Left ventricle myocardium inferior (tissue), 1 donor: ENCODE measurements around the gene B3GNT8. TPM values are rescaled to one million over a fixed set of nuclear protein-coding genes. Genes with fewer than 3 reads are reported as not detected.
"Not testable (repeated sequence)": the region's sequence is repeated elsewhere in the genome, so short reads cannot be mapped to it uniquely, and the experiment has no call there.

Experiments
- DNase-seq: peaks from one replicate; pipeline ENCODE4 v3.0.0-alpha.2; 2020
- H3K27ac ChIP-seq: fragments of 200-600 bp; replicated peaks from 2 replicates; pipeline ENCODE4 v1.8.0; 2021
- H3K27me3 ChIP-seq: fragments of 200-600 bp; 2 replicates; pipeline ENCODE4 v1.8.0; 2021; ENCODE audit warnings: low read depth
- H3K36me3 ChIP-seq: fragments of 200-600 bp; 2 replicates; pipeline ENCODE4 v1.8.0; 2021
- H3K4me1 ChIP-seq: fragments of 200-600 bp; 2 replicates; pipeline ENCODE4 v1.8.0; 2021
- H3K4me3 ChIP-seq: fragments of 200-600 bp; 2 replicates; pipeline ENCODE4 v1.8.0; 2021; ENCODE audit warnings: mild to moderate bottlenecking, moderate library complexity
- H3K9me3 ChIP-seq: fragments of 200-600 bp; replicated peaks from 2 replicates; pipeline ENCODE4 v1.8.0; 2021
- intact Hi-C: fragments of 100-400 bp; cut with micrococcal nuclease; formaldehyde crosslinking; loops from one replicate; pipeline ENCODE4 v1.11.0; 2022
- total RNA-seq: library from RNA; stranded (reverse); fragmentation: NEBNext Ultra II Directional; extraction: Animal tissue kit (Norgen Biotek cat#: 25700); gene quantifications from one replicate; pipeline ENCODE4 v1.2.1, GENCODE V29; 2021
- TF ChIP-seq, protein P1 (sequence below): fragments of 200-600 bp; IDR thresholded peaks from 2 replicates; pipeline ENCODE4 v1.8.0; 2021; ENCODE audit warnings: antibody characterized with exemption, mild to moderate bottlenecking, borderline replicate concordance
- donor health status: DM: no; HTN: yes; CAD: no; lungs with severe emphysema.

B3GNT8 gene
- total RNA-seq, 1 donor from 2014 or later, result 10.3 TPM

DNA sequence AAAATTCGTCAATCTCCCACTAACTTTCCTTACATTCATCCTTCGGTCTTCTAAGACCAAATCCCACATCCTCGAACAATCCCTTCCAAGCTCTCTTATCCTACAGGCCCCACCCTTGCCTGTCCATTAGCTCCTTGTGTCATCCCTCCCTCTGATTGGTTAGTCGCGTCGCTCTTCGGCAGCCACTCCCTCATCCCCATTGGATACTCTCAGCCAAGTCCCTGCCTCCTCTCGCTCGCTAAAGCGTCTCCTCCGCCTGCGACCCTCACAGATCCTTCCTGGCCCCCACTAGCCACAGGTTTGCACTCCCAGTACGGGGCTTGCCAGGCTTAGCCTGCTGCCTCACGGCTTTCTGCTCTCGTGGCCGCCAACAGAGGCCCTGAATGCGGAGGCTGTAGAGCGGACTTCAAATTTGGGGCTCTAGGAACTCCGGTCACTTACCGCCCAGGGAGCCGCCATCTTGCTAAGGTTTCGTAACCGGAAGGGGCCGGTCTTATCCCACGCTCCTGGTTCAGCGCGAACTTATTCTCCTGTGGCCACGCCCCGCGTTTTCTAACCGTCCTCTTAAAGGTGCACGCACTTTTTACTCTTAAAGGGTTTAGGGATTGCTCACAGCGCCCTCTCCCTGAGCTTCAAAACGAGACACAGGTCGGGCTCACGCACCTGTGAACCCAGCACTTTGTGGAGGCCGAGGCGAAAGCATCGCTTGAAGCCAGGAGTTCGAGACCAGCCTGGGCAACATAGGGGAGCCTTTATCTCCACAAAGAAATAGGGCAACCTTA lies 12.5 kb upstream of the B3GNT8 start, which contains the start of gene DMAC2:
TSS of gene DMAC2 (minus strand) at position 472 of the 782 bp plus-strand sequence. CDS start at position 459, 13 bp downstream.
- intact Hi-C loops, result no loop called here
- Histone ChIP-seq H3K4me3 (peak within 1 kb of the TSS; percentile 83), H3K36me3 (peaks cover 36% of the 10 kb centered on the region), H3K4me1 (peaks cover 30% of the 10 kb centered on the region), H3K27me3 (no peaks in the 10 kb centered on the region), H3K9me3 (no peaks in the 10 kb centered on the region), H3K27ac (peak within 1 kb of the TSS; percentile 98)
- DNase-seq, result peak; percentile 98
- TF ChIP-seq, protein P1, sequence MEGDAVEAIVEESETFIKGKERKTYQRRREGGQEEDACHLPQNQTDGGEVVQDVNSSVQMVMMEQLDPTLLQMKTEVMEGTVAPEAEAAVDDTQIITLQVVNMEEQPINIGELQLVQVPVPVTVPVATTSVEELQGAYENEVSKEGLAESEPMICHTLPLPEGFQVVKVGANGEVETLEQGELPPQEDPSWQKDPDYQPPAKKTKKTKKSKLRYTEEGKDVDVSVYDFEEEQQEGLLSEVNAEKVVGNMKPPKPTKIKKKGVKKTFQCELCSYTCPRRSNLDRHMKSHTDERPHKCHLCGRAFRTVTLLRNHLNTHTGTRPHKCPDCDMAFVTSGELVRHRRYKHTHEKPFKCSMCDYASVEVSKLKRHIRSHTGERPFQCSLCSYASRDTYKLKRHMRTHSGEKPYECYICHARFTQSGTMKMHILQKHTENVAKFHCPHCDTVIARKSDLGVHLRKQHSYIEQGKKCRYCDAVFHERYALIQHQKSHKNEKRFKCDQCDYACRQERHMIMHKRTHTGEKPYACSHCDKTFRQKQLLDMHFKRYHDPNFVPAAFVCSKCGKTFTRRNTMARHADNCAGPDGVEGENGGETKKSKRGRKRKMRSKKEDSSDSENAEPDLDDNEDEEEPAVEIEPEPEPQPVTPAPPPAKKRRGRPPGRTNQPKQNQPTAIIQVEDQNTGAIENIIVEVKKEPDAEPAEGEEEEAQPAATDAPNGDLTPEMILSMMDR, result peak; percentile 65

DNA sequence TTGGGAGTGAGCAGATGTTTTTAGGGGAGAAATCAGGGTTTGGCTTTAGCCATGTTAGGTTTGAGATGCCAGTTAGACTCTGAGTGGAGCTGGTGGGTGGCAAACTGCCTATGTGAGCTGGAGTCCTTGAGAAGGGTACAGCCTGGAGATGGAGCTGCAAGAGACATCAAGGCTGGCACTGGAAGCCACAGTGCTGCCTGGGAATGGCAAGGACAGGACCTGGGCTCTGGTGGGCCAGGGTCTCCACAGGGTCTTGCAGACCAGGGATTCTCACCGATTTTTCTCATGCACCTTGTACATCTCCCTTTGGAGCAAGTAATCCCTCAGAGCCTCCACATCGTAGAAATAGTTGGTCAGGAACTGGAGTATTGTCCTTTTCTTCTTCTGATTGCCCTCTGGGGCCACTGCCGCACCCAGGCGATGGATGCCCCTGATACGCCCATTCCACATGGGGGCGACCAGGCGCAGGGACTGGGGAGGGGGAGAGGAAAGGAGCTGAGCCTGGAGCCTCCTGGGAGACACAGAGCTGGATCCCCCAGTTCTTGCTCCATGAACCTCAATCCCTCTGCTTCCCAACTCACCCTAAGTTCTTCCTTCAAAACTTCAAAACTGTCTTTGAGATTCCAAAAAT lies 10.9 kb upstream of the B3GNT8 start:
- Histone ChIP-seq H3K36me3 (peaks cover 47% of the 10 kb centered on the region), H3K27me3 (no peaks in the 10 kb centered on the region), H3K4me3 (no peak overlapping the region), H3K27ac (no peak overlapping the region), H3K9me3 (no peaks in the 10 kb centered on the region), H3K4me1 (peaks cover 31% of the 10 kb centered on the region)
- DNase-seq, result no peak
- TF ChIP-seq, protein P1, result no peak
- intact Hi-C loops, result no loop called here

DNA sequence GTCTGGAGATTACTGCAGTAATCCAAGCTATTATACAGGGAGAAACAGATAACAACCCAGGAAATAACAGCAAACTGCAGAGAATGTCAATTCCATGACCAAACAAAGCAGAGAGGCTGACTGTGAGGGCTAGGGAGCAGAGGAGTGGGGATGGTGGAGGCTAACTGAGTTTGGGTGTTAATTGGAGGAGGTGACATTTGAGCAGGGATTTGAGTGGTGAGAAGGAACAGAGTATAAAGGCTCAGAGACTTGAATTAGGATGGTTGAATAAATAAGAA lies 9.4 kb upstream of the B3GNT8 start:
- Histone ChIP-seq H3K4me3 (no peak overlapping the region), H3K9me3 (no peaks in the 10 kb centered on the region), H3K27me3 (no peaks in the 10 kb centered on the region), H3K4me1 (peaks cover 36% of the 10 kb centered on the region), H3K27ac (no peak overlapping the region), H3K36me3 (peaks cover 51% of the 10 kb centered on the region)
- TF ChIP-seq, protein P1, result no peak
- intact Hi-C loops, result no loop called here
- DNase-seq, result no peak

DNA sequence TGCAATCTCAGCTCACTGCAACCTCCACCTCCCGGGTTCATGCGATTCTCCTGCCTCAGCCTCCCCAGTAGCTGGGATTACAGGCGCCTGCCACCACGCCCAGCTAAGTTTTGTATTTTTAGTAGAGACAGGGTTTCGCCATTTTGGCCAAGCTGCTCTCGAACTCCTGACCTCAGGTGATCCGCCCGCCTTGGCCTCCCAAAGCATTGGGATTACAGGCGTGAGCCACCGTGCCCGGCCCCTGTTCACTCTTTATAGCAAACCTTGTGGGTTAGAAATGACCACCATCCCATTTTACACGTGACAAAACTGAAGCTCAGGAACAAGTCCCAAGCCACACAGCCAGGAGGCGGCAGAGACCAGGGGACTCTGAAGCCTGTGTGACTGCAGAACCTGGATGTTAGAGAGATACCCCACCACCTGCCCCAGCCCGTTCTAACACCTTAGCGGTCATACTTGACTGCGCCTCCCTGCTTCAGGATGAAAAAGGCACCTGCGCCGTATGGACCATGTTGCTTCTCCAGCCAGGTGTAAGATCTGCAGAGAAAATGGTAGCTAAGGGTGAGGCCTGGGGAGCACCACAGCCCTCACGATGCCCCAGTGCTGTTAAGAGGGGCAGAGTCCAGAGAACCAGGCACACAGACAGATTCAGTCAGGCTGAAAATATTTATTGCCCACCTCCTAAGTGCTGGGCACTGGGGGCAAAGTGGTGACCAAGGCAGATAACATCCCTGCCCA lies 8.9 kb upstream of the B3GNT8 start:
- intact Hi-C loops, result no loop called here
- Histone ChIP-seq H3K4me1 (peaks cover 41% of the 10 kb centered on the region), H3K36me3 (peaks cover 54% of the 10 kb centered on the region), H3K9me3 (no peaks in the 10 kb centered on the region), H3K27me3 (no peaks in the 10 kb centered on the region), H3K27ac (no peak overlapping the region), H3K4me3 (no peak overlapping the region)
- no peak for DNase-seq
- TF ChIP-seq, protein P1, result no peak

DNA sequence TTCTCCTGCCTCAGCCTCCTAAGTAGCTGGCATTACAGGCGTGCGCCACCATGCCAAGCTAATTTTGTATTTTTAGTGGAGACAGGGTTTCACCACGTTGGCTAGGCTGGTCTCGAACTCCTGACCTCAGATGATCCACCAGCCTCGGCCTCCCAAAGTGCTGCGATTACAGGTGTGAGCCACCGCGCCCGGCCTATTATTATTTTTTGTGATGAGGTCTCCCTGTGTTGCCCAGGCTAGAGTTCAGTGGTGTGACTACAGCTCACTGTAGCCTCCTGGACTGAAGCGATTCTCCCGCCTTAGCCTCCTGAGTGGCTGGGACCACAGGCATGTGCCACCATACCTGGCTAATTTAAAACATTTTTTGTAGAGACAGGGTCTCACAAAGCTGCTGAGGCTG lies 8.2 kb upstream of the B3GNT8 start:
- H3K4me1 ChIP-seq, result peaks cover 47% of the 10 kb centered on the region
- intact Hi-C loops, result not testable (repeated sequence)

More for the DNA sequence above, 8.2 kb upstream of the B3GNT8 start:
- peaks cover 58% of the 10 kb centered on the region for H3K36me3 ChIP-seq
- H3K4me3 ChIP-seq, DNase-seq, H3K9me3 ChIP-seq, H3K27ac ChIP-seq, H3K27me3 ChIP-seq: not testable (repeated sequence)
